PC-9 (cell line): Measurements from ENCODE around the gene ABI3BP. TPM values are rescaled to one million over a fixed set of nuclear protein-coding genes. Genes with fewer than 3 reads are reported as not detected.

Experiments
- BruUV-seq: library from RNA; stranded (reverse); fragments of 400-500 nt; replicated peaks from 2 replicates; lab custom pipeline; 2021; lab: Mats Ljungman, UMichigan
- CTCF ChIA-PET: fragments of 300-600 bp; sonication (Branson Sonifier 250); formaldehyde crosslinking; loops from one replicate; lab custom pipeline; 2022; ENCODE audit warnings: antibody characterized with exemption; lab: Charles Lee
- POLR2A ChIA-PET: fragments of 300-600 bp; sonication (Branson Sonifier 250); formaldehyde crosslinking; loops from one replicate; lab custom pipeline; 2022; ENCODE audit warnings: antibody characterized with exemption; ENCODE audit not compliant: unreplicated experiment; lab: Charles Lee
- DNase-seq, 2 experiments: peaks; one replicate each; pipeline versions ENCODE4 v3.0.0 to v3.0.0-alpha.2; 2015 to 2022; ENCODE audit warnings: mixed read lengths in 1 of 2
- H2AFZ ChIP-seq: fragments of 200-600 bp; sonication (generic); 2 replicates; pipeline ENCODE4 v1.8.1; 2017; ENCODE audit warnings: antibody characterized with exemption
- H3F3A ChIP-seq: fragments of 200-600 bp; sonication (generic); 2 replicates; pipeline ENCODE4 v1.8.1; 2017; ENCODE audit warnings: antibody characterized with exemption, mild to moderate bottlenecking, low read depth; ENCODE audit not compliant: insufficient read depth
- H3K27ac ChIP-seq: fragments of 200-600 bp; sonication (generic); 2 replicates; pipeline ENCODE4 v1.6.1; 2016; ENCODE audit warnings: mixed run types
- H3K27me3 ChIP-seq: fragments of 200-600 bp; sonication (generic); 2 replicates; pipeline ENCODE4 v1.6.1; 2016; ENCODE audit warnings: low read depth, mixed run types; ENCODE audit not compliant: insufficient read depth
- H3K36me3 ChIP-seq: fragments of 200-600 bp; sonication (generic); 2 replicates; pipeline ENCODE4 v1.6.1; 2016; ENCODE audit warnings: low read depth, mixed run types
- H3K4me1 ChIP-seq: fragments of 200-600 bp; sonication (generic); replicated peaks from 2 replicates; pipeline ENCODE4 v1.6.1; 2016; ENCODE audit warnings: mixed run types; ENCODE audit not compliant: insufficient read depth
- H3K4me2 ChIP-seq: fragments of 200-600 bp; sonication (generic); 2 replicates; pipeline ENCODE4 v1.6.1; 2017; ENCODE audit warnings: mixed run types
- H3K4me3 ChIP-seq: fragments of 200-600 bp; sonication (generic); 2 replicates; pipeline ENCODE4 v1.6.1; 2016; ENCODE audit warnings: mixed run types
- H3K79me2 ChIP-seq: fragments of 200-600 bp; sonication (generic); 2 replicates; pipeline ENCODE4 v1.6.1; 2017; ENCODE audit warnings: low read depth, mixed run types
- H3K9me2 ChIP-seq: fragments of 200-600 bp; sonication (generic); 2 replicates; pipeline ENCODE4 v1.8.1; 2017; ENCODE audit warnings: mild to moderate bottlenecking; ENCODE audit not compliant: insufficient read depth
- H3K9me3 ChIP-seq: fragments of 200-600 bp; sonication (generic); 2 replicates; pipeline ENCODE4 v1.8.1; 2016; ENCODE audit warnings: low read depth; ENCODE audit not compliant: insufficient read depth
- H4K20me1 ChIP-seq: fragments of 200-600 bp; sonication (generic); 2 replicates; pipeline ENCODE4 v1.8.1; 2017; ENCODE audit not compliant: insufficient read depth
- EZH2 ChIP-seq: fragments of 200-600 bp; sonication (generic); IDR thresholded peaks from 2 replicates; pipeline ENCODE4 v1.8.0; 2017; ENCODE audit warnings: antibody characterized with exemption, low read depth
- intact Hi-C: fragments of 100-400 bp; cut with micrococcal nuclease; formaldehyde crosslinking; loops from one replicate; pipeline ENCODE4 v1.10.0; 2022; ENCODE audit not compliant: unreplicated experiment
- total RNA-seq: library from RNA; stranded (reverse); gene quantifications from 2 replicates; pipeline ENCODE4 v1.2.3, GENCODE V29; 2021
- TF ChIP-seq, protein P1 (sequence below): fragments of 200-600 bp; sonication (generic); conservative IDR thresholded peaks from 2 replicates; pipeline ENCODE4 v1.6.1; 2017; ENCODE audit warnings: mixed run types, antibody characterized with exemption, mild to moderate bottlenecking, moderate library complexity

Gene ABI3BP
- total RNA-seq, 1 experiment from 2014 or later, result 4.2 TPM

DNA sequence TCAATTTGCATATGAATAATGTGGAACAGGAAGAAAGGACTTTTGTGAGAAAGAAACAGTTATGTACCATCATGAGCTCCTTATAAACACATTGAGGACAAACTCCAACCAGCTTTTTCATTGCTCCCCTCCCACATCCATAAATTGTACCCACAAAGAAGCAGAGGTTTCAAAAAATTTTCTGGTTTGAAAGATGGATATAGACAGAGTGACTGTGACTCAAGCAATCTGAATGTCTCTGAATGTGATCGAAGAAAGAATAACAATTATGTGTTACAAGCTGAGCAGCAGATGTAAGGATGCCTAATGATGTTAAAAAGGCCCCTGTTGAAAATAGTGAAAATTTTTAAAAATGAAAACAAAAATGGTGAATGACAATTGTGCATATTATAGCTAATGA lies 156.6 kb downstream of the ABI3BP start:
- Histone ChIP-seq H3K27me3 (no peaks in the 10 kb centered on the region), H3F3A (no peaks in the 10 kb centered on the region), H3K4me3 (no peak overlapping the region), H3K27ac (no peak overlapping the region), H3K36me3 (no peaks in the 10 kb centered on the region), H3K4me1 (no peaks in the 10 kb centered on the region), H3K9me3 (no peaks in the 10 kb centered on the region), H3K79me2 (no peaks in the 10 kb centered on the region), H3K9me2 (peaks cover 3% of the 10 kb centered on the region; the same call in 1 of the 2 replicates), H2AFZ (no peak overlapping the region), H3K4me2 (no peak overlapping the region), H4K20me1 (no peaks in the 10 kb centered on the region)
- CTCF ChIA-PET, result no interaction called here
- intact Hi-C loops, result no loop called here
- POLR2A ChIA-PET, result interaction anchor here (0.5 kb wide), 1 partner anchor 16 kb away, joined by 3 read pairs; no protein-coding TSS in a partner anchor
- DNase-seq, result no peak
- no TSS peak for BruUV-seq
- TF ChIP-seq EZH2, result no peak
- TF ChIP-seq, protein P1, sequence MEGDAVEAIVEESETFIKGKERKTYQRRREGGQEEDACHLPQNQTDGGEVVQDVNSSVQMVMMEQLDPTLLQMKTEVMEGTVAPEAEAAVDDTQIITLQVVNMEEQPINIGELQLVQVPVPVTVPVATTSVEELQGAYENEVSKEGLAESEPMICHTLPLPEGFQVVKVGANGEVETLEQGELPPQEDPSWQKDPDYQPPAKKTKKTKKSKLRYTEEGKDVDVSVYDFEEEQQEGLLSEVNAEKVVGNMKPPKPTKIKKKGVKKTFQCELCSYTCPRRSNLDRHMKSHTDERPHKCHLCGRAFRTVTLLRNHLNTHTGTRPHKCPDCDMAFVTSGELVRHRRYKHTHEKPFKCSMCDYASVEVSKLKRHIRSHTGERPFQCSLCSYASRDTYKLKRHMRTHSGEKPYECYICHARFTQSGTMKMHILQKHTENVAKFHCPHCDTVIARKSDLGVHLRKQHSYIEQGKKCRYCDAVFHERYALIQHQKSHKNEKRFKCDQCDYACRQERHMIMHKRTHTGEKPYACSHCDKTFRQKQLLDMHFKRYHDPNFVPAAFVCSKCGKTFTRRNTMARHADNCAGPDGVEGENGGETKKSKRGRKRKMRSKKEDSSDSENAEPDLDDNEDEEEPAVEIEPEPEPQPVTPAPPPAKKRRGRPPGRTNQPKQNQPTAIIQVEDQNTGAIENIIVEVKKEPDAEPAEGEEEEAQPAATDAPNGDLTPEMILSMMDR, result no peak

DNA sequence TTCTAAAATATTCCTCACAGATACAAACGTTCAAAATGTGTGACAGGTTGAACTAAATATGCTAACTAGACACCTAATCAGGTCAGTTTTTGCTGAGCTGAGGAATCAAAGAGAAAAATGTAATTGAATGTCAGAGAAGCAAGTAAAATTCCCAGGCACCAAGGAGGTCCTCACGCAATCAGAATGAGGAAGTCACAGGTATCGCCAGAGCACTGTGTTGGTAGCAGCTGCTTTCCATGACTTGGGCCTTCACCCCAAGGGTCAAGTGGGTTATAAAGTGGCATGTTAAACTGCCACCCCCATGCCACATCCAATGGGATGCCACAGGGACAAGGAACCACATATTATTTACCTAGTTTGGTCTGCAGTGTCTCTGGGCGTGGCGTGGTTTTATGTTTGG lies 158.9 kb downstream of the ABI3BP start:
- H3K4me2 ChIP-seq, result no peak overlapping the region
- no TSS peak for BruUV-seq
- intact Hi-C loops, result no loop called here
- CTCF ChIA-PET, result no interaction called here
- H3K79me2 ChIP-seq, result no peaks in the 10 kb centered on the region
- no peak overlapping the region for H3K27ac ChIP-seq
- H3K4me1 ChIP-seq, result no peaks in the 10 kb centered on the region
- no peaks in the 10 kb centered on the region for H4K20me1 ChIP-seq
- TF ChIP-seq, protein P1, result no peak
- TF ChIP-seq EZH2, result no peak
- H3K36me3 ChIP-seq, result no peaks in the 10 kb centered on the region
- no peaks in the 10 kb centered on the region for H3F3A ChIP-seq
- no peaks in the 10 kb centered on the region for H3K9me2 ChIP-seq
- H3K27me3 ChIP-seq, result no peaks in the 10 kb centered on the region
- no peaks in the 10 kb centered on the region for H3K9me3 ChIP-seq
- no peak overlapping the region for H3K4me3 ChIP-seq
- POLR2A ChIA-PET, result no interaction called here
- H2AFZ ChIP-seq, result no peak overlapping the region
- DNase-seq, result no peak

DNA sequence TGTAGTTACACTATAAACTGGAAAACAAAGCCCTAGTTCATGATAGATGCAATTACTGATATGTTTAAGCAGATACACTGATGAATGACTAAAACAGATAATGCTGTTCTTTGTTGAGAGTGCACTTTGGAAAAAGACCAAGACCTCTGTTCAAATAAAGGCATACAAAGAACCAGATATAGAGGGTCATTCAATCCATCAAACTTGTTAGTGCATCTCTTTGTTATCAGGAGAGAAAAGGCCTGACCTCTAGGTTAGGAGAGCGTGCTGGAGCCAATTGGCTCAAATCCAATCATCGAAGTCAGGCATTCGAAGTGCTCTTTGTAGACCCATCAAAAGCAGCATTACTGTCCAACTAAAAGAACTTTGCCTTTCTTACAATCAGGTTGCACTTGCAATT lies 159.7 kb downstream of the ABI3BP start:
- ChIA-PET CTCF (no interaction called here), POLR2A (interaction anchor here (0.8 kb wide), 1 partner anchor 139 kb away, joined by 9 read pairs; no protein-coding TSS in a partner anchor)
- intact Hi-C loops, result no loop called here
- Histone ChIP-seq H4K20me1 (no peaks in the 10 kb centered on the region), H3K4me2 (no peak overlapping the region), H3K79me2 (no peaks in the 10 kb centered on the region), H3K27ac (no peak overlapping the region), H3K9me2 (no peaks in the 10 kb centered on the region), H3K4me3 (no peak overlapping the region), H3K36me3 (no peaks in the 10 kb centered on the region), H3K4me1 (no peaks in the 10 kb centered on the region), H3K9me3 (no peaks in the 10 kb centered on the region), H3K27me3 (no peaks in the 10 kb centered on the region), H2AFZ (no peak overlapping the region), H3F3A (no peaks in the 10 kb centered on the region)
- BruUV-seq, result no TSS peak
- DNase-seq, result no peak
- no peak for TF ChIP-seq EZH2
- TF ChIP-seq, protein P1, result no peak
